ENCODE data around the gene PCGF1. TPM values are rescaled to one million over a fixed set of nuclear protein-coding genes. Genes with fewer than 3 reads are reported as not detected.

The PCGF1 gene
- 28.4 and 34.1 TPM in 2 replicates for total RNA-seq

GRCh38 chr2:74507145-74507925 is at the start of gene PCGF1:
Gene PCGF1, minus strand, starts transcription at chr2:74507695. Its CDS starts 27 bp downstream, at chr2:74507668.

GRCh38 chr2:74553892-74554819 is 46.7 kb upstream of the PCGF1 start, which contains the start of the genes DOK1 and LOXL3:
Gene DOK1, plus strand, starts transcription at chr2:74554720. Its CDS starts 35 bp downstream, at chr2:74554755.
Gene LOXL3, minus strand, starts transcription at chr2:74553942. Its CDS starts 1,308 bp downstream, at chr2:74552634.

DNA sequence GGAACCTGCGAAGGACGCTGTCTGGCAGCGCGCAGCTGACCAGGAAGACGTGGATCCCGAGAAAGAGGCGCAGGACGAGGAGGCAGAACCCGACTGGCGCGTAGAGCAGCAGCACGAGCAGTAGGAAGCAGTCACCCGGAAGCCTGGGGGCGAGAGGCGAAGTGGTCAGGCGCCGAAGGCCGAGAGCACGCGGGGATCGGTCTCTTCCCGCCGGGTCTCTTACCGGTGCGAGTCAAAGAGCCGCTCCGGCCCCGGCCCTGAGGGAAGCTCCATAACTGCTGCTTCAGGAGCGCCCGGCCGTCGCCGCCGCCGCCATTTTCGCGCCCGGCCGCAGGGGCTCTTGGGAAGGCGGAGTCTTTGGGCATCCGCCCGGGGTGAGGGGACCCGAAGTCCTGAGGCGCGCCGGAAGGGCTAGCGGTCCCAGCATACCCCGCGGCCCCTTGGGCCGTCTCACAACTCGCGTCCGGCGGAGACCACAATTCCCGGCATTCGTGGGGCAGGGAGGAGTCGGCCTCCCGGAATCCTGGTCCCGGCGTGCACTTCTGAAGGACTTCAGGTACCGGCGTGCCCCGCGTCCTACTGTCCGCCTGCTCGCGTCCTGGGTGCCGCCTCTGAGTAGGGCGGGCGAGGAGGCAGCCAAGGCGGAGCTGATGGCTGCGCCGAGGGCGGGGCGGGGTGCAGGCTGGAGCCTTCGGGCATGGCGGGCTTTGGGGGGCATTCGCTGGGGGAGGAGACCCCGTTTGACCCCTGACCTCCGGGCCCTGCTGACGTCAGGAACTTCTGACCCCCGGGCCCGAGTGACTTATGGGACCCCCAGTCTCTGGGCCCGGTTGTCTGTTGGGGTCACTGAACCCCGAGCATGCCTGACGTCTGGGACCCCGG is 22.1 kb upstream of the PCGF1 start, which contains the start of the genes AUP1 and HTRA2:
Gene AUP1, minus strand, starts transcription at position 350 of the 882 bp plus-strand sequence. Its CDS starts 77 bp downstream, at position 273.
Gene HTRA2, plus strand, starts transcription at position 577 of the 882 bp plus-strand sequence. Its CDS starts 74 bp downstream, at position 651.

DNA sequence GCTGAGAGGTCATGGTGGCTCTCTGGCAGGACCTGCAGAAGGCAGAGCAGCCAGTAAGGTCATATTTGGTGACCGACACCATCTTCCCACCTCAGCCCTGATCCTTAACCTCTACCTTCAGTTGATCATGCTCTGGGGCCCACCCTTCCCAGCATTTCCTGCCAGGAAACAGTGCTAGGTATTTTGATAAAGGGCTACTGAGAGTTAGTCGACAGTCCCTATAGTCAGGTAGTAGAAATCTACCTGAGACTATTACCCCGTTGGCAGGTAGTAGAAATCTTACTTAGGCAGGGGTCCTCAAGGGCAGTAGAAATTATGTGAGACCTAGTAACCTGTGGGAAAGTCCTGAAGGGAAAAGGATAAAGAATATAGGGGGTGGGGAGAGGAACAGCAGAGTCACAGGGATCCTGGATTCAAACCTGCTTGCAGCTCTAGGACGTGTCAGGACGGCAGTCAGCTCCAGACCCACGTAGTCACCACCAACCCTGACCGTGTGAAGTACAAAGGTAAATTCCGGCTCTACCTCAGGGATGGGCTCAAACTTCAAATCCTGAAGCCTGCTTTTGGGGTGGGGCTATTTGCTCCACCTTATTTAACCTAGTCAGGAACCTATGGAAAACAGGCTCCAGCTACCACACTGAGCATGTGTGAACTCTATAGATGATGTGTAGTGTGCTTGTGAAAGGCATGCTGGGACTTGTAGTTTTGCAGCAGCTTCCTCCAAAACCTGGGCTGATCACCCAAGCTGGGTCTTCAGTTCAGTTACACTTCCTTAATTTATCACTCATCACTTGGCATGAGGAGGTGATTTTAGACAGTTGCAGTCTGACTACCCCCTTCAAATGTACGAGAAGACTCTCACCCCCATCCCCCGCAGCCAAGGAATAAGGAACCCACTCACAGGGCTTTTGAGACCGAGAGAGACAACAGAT is 18.5 kb upstream of the PCGF1 start, which contains the start of gene DQX1:
Gene DQX1, minus strand, starts transcription at position 515 of the 932 bp plus-strand sequence. Its CDS starts 502 bp downstream, at position 13.

DNA sequence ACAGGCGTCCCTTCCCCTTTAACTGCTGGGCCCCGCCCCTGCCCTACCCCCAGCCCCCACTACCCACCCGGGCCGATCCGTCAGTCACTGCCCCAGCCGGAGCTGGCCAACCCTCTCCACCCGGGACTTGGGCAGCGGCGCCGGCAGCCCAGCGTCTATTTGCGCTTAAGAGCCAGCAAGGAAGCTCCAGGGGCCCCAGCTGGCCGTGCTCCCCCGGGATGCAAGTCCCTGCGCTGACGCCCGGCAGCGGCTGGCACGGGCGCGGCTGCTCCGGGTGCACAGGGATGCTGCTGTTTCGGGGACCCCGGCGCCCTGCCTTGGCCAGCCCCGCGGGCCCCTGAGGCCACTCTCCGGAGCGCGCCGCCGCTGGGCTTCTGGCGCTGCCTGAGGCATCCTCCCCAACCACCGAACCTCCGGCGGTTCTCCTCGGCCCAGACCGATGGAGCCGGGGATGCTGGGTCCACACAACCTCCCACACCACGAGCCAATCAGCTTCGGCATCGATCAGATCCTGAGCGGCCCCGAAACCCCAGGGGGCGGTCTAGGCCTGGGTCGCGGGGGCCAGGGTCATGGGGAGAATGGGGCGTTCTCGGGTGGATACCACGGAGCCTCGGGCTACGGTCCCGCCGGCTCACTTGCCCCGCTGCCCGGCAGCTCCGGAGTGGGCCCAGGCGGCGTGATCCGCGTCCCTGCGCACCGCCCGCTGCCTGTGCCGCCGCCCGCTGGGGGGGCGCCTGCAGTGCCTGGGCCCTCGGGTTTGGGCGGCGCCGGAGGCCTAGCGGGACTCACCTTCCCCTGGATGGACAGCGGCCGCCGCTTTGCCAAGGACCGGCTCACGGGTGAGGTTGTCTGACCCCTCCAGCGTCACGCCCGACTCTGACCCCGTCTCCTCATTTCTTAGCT is 7.1 kb upstream of the PCGF1 start, which contains the start of gene TLX2:
Gene TLX2, plus strand, starts transcription at position 83 of the 903 bp plus-strand sequence. Its CDS starts 357 bp downstream, at position 440.

DNA sequence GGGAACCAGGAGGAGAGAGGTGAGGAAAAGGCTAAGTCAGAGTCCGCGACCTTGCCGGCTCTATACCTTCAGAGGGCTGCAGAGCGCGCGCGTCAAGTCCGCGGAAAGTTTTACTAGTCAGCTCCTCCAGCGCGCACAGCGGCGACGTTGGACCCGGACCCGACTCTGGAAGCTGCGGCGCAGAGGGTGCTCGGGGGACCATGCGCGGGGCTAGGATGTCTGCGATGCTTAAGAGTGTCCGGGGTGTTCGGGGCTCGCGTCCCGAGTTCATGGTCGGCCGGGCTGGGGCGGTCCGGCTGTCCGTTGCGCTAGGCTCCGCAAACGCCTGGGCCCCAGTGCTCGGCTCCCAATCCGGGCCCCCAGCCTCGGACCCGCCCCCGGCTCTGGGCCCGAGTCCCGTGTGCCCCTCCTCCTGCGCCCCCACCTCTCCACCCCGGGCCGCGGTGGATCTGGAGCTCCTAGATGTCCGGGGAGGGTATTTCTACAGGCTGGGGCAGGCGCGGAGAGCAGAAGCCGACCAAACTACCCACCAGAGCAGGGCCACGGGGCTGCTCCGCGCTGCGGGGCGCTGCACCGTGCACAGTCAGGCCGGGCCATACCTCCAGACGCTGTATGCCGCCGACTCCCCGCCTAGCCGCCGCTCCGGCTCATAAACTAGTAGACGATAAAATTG is 8.1 kb downstream of the PCGF1 start, which contains the start of gene LBX2:
Gene LBX2, minus strand, starts transcription at position 337 of the 673 bp plus-strand sequence. Its CDS starts 66 bp downstream, at position 271.

GRCh38 chr2:74482801-74483674 is 24.5 kb downstream of the PCGF1 start, which contains the start of the genes CCDC142 and TTC31:
Gene CCDC142, minus strand, starts transcription at chr2:74482998. Its CDS starts 161 bp downstream, at chr2:74482837.
Gene TTC31, plus strand, starts transcription at chr2:74483081. Its CDS starts 15 bp downstream, at chr2:74483096.

DNA sequence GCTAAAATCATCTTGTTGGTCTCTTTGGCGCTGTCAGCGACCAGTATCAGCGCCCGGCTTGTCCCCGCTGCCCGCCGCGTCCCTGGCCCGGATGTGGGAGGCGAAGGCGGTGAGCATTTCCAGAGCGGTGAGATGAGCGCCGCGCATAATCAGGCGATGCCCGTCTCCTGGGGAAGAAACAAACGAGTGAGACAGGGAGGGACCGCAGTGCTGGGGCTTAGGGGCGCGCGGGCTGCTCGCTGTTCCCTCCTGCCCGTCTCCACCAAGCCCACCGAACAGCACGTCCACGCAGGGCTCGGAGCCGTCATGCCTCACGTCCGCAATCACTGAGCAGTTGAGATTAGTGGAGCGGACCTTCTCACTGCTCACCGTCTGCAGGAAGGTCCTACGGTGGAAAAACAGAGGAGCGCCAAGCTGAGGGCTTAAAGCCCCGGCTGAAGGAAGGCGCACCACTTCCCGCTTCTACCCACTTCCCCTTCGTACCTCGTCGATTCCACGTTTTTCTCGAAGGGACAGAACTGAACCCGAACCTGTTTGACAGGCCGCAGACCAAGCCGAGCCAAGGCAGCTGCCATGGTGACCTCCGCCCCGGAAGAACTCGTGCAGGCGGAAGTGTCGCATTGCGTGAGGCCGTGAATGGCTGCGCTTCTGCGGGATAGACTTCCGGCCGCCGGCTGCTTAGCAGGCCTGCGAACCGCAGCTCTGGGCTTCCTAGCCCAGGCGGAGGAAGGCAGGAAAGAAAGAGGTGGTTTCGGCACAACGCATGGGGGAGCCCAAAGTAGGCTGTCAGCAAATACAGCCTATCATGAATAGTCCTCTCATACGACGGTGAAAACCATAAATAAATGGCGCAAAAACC is 35.2 kb downstream of the PCGF1 start, which contains the start of gene MRPL53:
Gene MRPL53, minus strand, starts transcription at position 595 of the 859 bp plus-strand sequence. Its CDS starts 20 bp downstream, at position 575.

DNA sequence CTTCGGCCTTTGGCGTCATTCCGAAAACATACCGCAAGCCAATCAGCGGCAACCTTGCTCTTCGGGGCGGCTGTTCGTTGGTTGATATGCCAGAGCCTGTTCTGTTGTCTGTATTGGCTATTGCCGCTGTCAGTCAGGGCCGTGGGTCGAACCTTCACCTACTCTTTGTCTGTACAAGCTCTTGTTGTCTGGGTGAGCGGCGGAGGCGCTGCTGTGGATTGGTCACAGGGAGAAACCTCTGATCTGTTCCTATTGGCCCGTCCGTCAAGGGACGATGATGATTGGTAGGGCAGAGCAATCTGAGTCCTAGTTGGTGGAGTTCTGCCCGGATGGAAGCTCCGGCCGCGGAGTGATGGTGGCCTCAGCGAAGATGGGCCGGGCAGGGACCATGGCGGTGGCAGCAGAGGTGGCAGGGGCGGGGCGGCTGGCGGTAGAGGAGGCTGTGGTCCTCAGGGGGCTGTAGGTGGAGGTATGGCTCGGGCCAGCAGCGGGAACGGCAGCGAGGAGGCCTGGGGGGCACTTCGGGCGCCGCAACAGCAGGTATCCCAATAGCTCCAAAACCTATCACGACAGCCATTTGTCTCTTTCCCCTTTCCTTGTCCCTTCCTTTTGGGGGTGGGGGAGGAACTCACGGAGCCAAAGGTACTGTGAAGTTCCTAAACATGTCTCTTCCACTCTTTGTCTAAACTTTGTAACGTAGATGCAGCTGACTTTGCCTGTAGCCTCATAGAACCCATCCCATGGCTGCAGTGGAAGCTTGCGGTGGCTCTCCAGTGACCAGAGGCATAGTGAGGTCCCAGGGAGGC is 49.2 kb downstream of the PCGF1 start, which contains the start of gene WBP1:
Gene WBP1, plus strand, starts transcription at position 307 of the 806 bp plus-strand sequence. Its CDS starts 165 bp downstream, at position 472.

Other genes starting within 250 kb of the PCGF1 start
- gene SLC4A5, start 164.3 kb downstream of the PCGF1 start, total RNA-seq, result 0.81 and 1.1 TPM in 2 replicates
- gene DCTN1, start 127.4 kb downstream of the PCGF1 start, total RNA-seq, result 166 and 172 TPM in 2 replicates
- gene C2orf81, start 86.1 kb downstream of the PCGF1 start, total RNA-seq, result 3.1 and 3.8 TPM in 2 replicates
- gene WDR54, start 86.0 kb downstream of the PCGF1 start, total RNA-seq, result 20.3 and 25.6 TPM in 2 replicates
- gene RTKN, start 65.8 kb downstream of the PCGF1 start, total RNA-seq, result 19.2 and 21.7 TPM in 2 replicates
- gene INO80B, start 52.6 kb downstream of the PCGF1 start, total RNA-seq, result 12.8 and 23.1 TPM in 2 replicates
- gene WBP1, start 49.3 kb downstream of the PCGF1 start, total RNA-seq, result 42.7 and 54.3 TPM in 2 replicates
- gene MOGS, start 42.3 kb downstream of the PCGF1 start, total RNA-seq, result 48.5 and 63.1 TPM in 2 replicates
- 19.3 and 21.6 TPM in 2 replicates for gene MRPL53, start 35.0 kb downstream of the PCGF1 start, total RNA-seq
- 17.7 and 27.6 TPM in 2 replicates for gene CCDC142, start 24.7 kb downstream of the PCGF1 start, total RNA-seq
- 17.0 and 19.0 TPM in 2 replicates for gene TTC31, start 24.6 kb downstream of the PCGF1 start, total RNA-seq
- gene LBX2, start 8.1 kb downstream of the PCGF1 start, total RNA-seq, result 1.9 and 2.1 TPM in 2 replicates
- gene TLX2, start 6.8 kb upstream of the PCGF1 start, total RNA-seq, result not detected in 2 replicates
- gene DQX1, start 18.5 kb upstream of the PCGF1 start, total RNA-seq, result 0.16 TPM in 1 of 2 replicates, not detected in the other
- 65.1 and 68.2 TPM in 2 replicates for gene AUP1, start 22.0 kb upstream of the PCGF1 start, total RNA-seq
- gene HTRA2, start 22.2 kb upstream of the PCGF1 start, total RNA-seq, result 41.3 and 42.7 TPM in 2 replicates
- gene LOXL3, start 46.2 kb upstream of the PCGF1 start, total RNA-seq, result 14.7 and 20.6 TPM in 2 replicates
- 31.0 and 31.3 TPM in 2 replicates for gene DOK1, start 47.0 kb upstream of the PCGF1 start, total RNA-seq
- gene M1AP, start 140.6 kb upstream of the PCGF1 start, total RNA-seq, result 0.12 and 0.16 TPM in 2 replicates
- 9.7 and 10.1 TPM in 2 replicates for gene SEMA4F, start 146.6 kb upstream of the PCGF1 start, total RNA-seq